Loucy (cell line): ENCODE measurements around the gene RPGRIP1L.

Experiments used
- H2AFZ ChIP-seq: fragments of 200-600 bp; sonication (generic); 2 replicates; pipeline ENCODE4 v1.6.0; 2016; ENCODE audit warnings: antibody characterized with exemption, mild to moderate bottlenecking, low read length, moderate library complexity
- H3F3A ChIP-seq: fragments of 200-600 bp; 2 replicates; pipeline ENCODE4 v1.6.0; 2016; ENCODE audit warnings: antibody characterized with exemption, low read depth, mild to moderate bottlenecking
- H3K27me3 ChIP-seq: fragments of 200-600 bp; sonication (generic); 2 replicates; pipeline ENCODE4 v1.6.1; 2014; ENCODE audit warnings: low read length, mild to moderate bottlenecking; ENCODE audit not compliant: insufficient read depth, poor library complexity, severe bottlenecking
- H3K36me3 ChIP-seq: fragments of 200-600 bp; sonication (generic); 2 replicates; pipeline ENCODE4 v1.6.1; 2016; ENCODE audit warnings: low read length; ENCODE audit not compliant: insufficient read depth
- H3K4me1 ChIP-seq: fragments of 200-600 bp; sonication (generic); 2 replicates; pipeline ENCODE4 v1.5.1; 2014; ENCODE audit warnings: low read length, mild to moderate bottlenecking; ENCODE audit not compliant: insufficient read depth, poor library complexity, severe bottlenecking
- H3K4me2 ChIP-seq: fragments of 200-600 bp; sonication (generic); 2 replicates; pipeline ENCODE4 v1.6.0; 2014; ENCODE audit warnings: antibody characterized with exemption, low read length, low read depth, mild to moderate bottlenecking; ENCODE audit not compliant: poor library complexity, severe bottlenecking
- H3K4me3 ChIP-seq: fragments of 200-600 bp; sonication (generic); 2 replicates; pipeline ENCODE4 v1.5.1; 2014; ENCODE audit warnings: low read length, mild to moderate bottlenecking, mixed read lengths; ENCODE audit not compliant: poor library complexity, severe bottlenecking
- H3K79me2 ChIP-seq: fragments of 200-600 bp; sonication (generic); 2 replicates; pipeline ENCODE4 v1.6.1; 2014; ENCODE audit warnings: low read length; ENCODE audit not compliant: insufficient read depth
- H3K9ac ChIP-seq: fragments of 200-600 bp; sonication (generic); 2 replicates; pipeline ENCODE4 v1.6.0; 2014; ENCODE audit warnings: mild to moderate bottlenecking, low read depth, low read length, moderate library complexity; ENCODE audit not compliant: poor library complexity, severe bottlenecking
- H3K9me2 ChIP-seq: fragments of 200-600 bp; sonication (generic); replicated peaks from 2 replicates; pipeline ENCODE4 v1.6.1; 2016; ENCODE audit warnings: low read depth, low read length, mixed read lengths
- H3K9me3 ChIP-seq: fragments of 200-600 bp; sonication (generic); 2 replicates; pipeline ENCODE4 v1.6.1; 2014; ENCODE audit warnings: mild to moderate bottlenecking, antibody characterized with exemption, low read length, low read depth; ENCODE audit not compliant: insufficient read depth
- H4K20me1 ChIP-seq: fragments of 200-600 bp; sonication (generic); 2 replicates; pipeline ENCODE4 v1.6.0; 2014; ENCODE audit warnings: antibody characterized with exemption, low read length, mild to moderate bottlenecking; ENCODE audit not compliant: insufficient read depth, poor library complexity, severe bottlenecking
- CTCF ChIP-seq: fragments of 200-600 bp; sonication (generic); conservative IDR thresholded peaks from 2 replicates; pipeline ENCODE4 v1.5.1; 2014; ENCODE audit warnings: mild to moderate bottlenecking, antibody characterized with exemption, low read length
- EZH2phosphoT487 ChIP-seq: fragments of 200-600 bp; IDR thresholded peaks from 2 replicates; pipeline ENCODE4 v1.6.1; 2018; ENCODE audit warnings: antibody characterized with exemption, mild to moderate bottlenecking, moderate library complexity, borderline replicate concordance

The RPGRIP1L gene

DNA sequence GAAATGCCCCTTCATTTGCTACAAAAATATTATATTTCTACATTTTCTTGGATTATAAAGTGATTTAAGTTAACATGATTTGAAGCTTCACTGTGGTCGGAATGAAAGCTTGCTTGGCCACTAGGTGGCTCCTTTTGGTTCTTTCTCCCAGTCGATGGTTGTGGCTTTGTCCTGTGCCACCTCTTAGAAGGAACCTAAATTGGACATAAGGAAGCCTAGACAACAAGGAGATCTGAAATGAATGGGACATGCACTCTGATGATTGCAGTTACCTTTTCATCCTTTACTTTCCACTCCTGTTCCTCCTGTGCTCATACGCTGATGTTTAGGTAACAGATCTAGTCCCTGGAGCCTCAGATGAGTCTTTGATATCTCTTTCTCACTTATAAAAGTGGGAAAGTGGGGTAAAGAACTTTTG is 39.5 kb upstream of the RPGRIP1L start:
- H3K9me2 ChIP-seq = no peaks in the 10 kb centered on the region
- no peaks in the 10 kb centered on the region for H3K36me3 ChIP-seq
- H3K4me2 ChIP-seq = no peak overlapping the region
- no peaks in the 10 kb centered on the region for H4K20me1 ChIP-seq
- H3K9ac ChIP-seq = no peak overlapping the region
- H3K4me3 ChIP-seq = no peak overlapping the region
- H3F3A ChIP-seq = no peaks in the 10 kb centered on the region
- peaks cover 4% of the 10 kb centered on the region; the same call in 1 of the 2 replicates for H3K9me3 ChIP-seq
- H3K4me1 ChIP-seq = peaks cover 19% of the 10 kb centered on the region
- H3K27me3 ChIP-seq = no peaks in the 10 kb centered on the region
- peaks cover 81% of the 10 kb centered on the region for H3K79me2 ChIP-seq
- no peak for TF ChIP-seq EZH2phosphoT487
- TF ChIP-seq CTCF = peak; percentile 90
- no peak overlapping the region for H2AFZ ChIP-seq

- no peak for TF ChIP-seq CTCF
- TF ChIP-seq EZH2phosphoT487 = no peak
- no peaks in the 10 kb centered on the region for H3K36me3 ChIP-seq
These were observed 37.9 kb upstream of the RPGRIP1L start for GRCh38 chr16:53741546-53741945.

GRCh38 chr16:53740933-53741531 is 37.4 kb upstream of the RPGRIP1L start:
- H3K4me3 ChIP-seq = no peak overlapping the region

More at GRCh38 chr16:53741546-53741945, 37.9 kb upstream of the RPGRIP1L start:
- no peak overlapping the region for H3K4me2 ChIP-seq
- H3K4me3 ChIP-seq = no peak overlapping the region
- H3K9me2 ChIP-seq = no peaks in the 10 kb centered on the region
- H4K20me1 ChIP-seq = peaks cover 5% of the 10 kb centered on the region
- H3K9me3 ChIP-seq = no peaks in the 10 kb centered on the region
- peaks cover 19% of the 10 kb centered on the region for H3K4me1 ChIP-seq
- H2AFZ ChIP-seq = no peak overlapping the region
- no peaks in the 10 kb centered on the region for H3K27me3 ChIP-seq
- H3K79me2 ChIP-seq = peaks cover 71% of the 10 kb centered on the region
- no peak overlapping the region for H3K9ac ChIP-seq
- no peaks in the 10 kb centered on the region for H3F3A ChIP-seq

More at GRCh38 chr16:53740933-53741531, 37.4 kb upstream of the RPGRIP1L start:
- peaks cover 19% of the 10 kb centered on the region for H3K4me1 ChIP-seq
- H3K9me2 ChIP-seq = no peaks in the 10 kb centered on the region
- no peak overlapping the region for H3K9ac ChIP-seq
- no peak overlapping the region for H3K4me2 ChIP-seq
- no peaks in the 10 kb centered on the region for H3K27me3 ChIP-seq
- TF ChIP-seq EZH2phosphoT487 (no peak), CTCF (no peak)
- H3K79me2 ChIP-seq = peaks cover 68% of the 10 kb centered on the region
- H2AFZ ChIP-seq = no peak overlapping the region
- H3K36me3 ChIP-seq = no peaks in the 10 kb centered on the region
- no peaks in the 10 kb centered on the region for H3F3A ChIP-seq
- peaks cover 5% of the 10 kb centered on the region for H4K20me1 ChIP-seq
- H3K9me3 ChIP-seq = no peaks in the 10 kb centered on the region
